WTC11 (cell line): ENCODE data around the gene IL4I1. TPM values are rescaled to one million over a fixed set of nuclear protein-coding genes. Genes with fewer than 3 reads are reported as not detected.

Experiments used
- ATF1 ChIP-seq: sonication (generic); formaldehyde crosslinking; IDR thresholded peaks from 2 replicates; pipeline ENCODE4 v1.8.1; 2023; ENCODE audit warnings: mild to moderate bottlenecking, moderate library complexity, missing genetic modification reagents
- CREM ChIP-seq: sonication (generic); formaldehyde crosslinking; IDR thresholded peaks from 2 replicates; pipeline ENCODE4 v1.8.1; 2022; ENCODE audit warnings: mild to moderate bottlenecking, missing genetic modification reagents, moderate library complexity
- ESRRA ChIP-seq: sonication (generic); formaldehyde crosslinking; IDR thresholded peaks from 2 replicates; pipeline ENCODE4 v1.8.1; 2022; ENCODE audit warnings: mild to moderate bottlenecking, missing genetic modification reagents, borderline replicate concordance
- FOXJ3 ChIP-seq: sonication (generic); formaldehyde crosslinking; IDR thresholded peaks from 2 replicates; pipeline ENCODE4 v1.9.0; 2021; ENCODE audit warnings: missing genetic modification reagents, mild to moderate bottlenecking, borderline replicate concordance
- FOXK1 ChIP-seq: sonication (generic); formaldehyde crosslinking; IDR thresholded peaks from 2 replicates; pipeline ENCODE4 v1.8.0; 2022; ENCODE audit warnings: mild to moderate bottlenecking, moderate library complexity, missing genetic modification reagents
- FOXP1 ChIP-seq: sonication (generic); formaldehyde crosslinking; IDR thresholded peaks from 2 replicates; pipeline ENCODE4 v1.8.0; 2022; ENCODE audit warnings: missing genetic modification reagents, mild to moderate bottlenecking, moderate library complexity, borderline replicate concordance
- GABPB1 ChIP-seq: sonication (generic); formaldehyde crosslinking; IDR thresholded peaks from 2 replicates; pipeline ENCODE4 v1.8.1; 2023; ENCODE audit warnings: mild to moderate bottlenecking, missing genetic modification reagents
- IRF1 ChIP-seq: sonication (generic); formaldehyde crosslinking; IDR thresholded peaks from 2 replicates; pipeline ENCODE4 v1.8.0; 2023; ENCODE audit warnings: missing genetic modification reagents
- IRF2 ChIP-seq: sonication (generic); formaldehyde crosslinking; IDR thresholded peaks from 2 replicates; pipeline ENCODE4 v1.8.0; 2022; ENCODE audit warnings: low read depth, missing genetic modification reagents, borderline replicate concordance
- NFATC4 ChIP-seq: fragments of 250-450 bp; sonication (Bioruptor Pico); IDR thresholded peaks from 2 replicates; pipeline ENCODE4 v1.9.0; 2021; ENCODE audit warnings: mild to moderate bottlenecking
- NFE2L1 ChIP-seq: sonication (generic); formaldehyde crosslinking; IDR thresholded peaks from 2 replicates; pipeline ENCODE4 v1.8.1; 2023; ENCODE audit warnings: missing genetic modification reagents
- RELA ChIP-seq: sonication (generic); formaldehyde crosslinking; IDR thresholded peaks from 2 replicates; pipeline ENCODE4 v1.8.1; 2022; ENCODE audit warnings: missing genetic modification reagents, mild to moderate bottlenecking, borderline replicate concordance
- RORB ChIP-seq: fragments of 250-450 bp; sonication (Bioruptor Pico); IDR thresholded peaks from 2 replicates; pipeline ENCODE4 v1.9.0; 2021; ENCODE audit warnings: mild to moderate bottlenecking
- SMAD3 ChIP-seq: sonication (generic); formaldehyde crosslinking; IDR thresholded peaks from 2 replicates; pipeline ENCODE4 v1.8.0; 2022; ENCODE audit warnings: missing genetic modification reagents, mild to moderate bottlenecking, borderline replicate concordance
- SMAD4 ChIP-seq: sonication (generic); formaldehyde crosslinking; IDR thresholded peaks from 2 replicates; pipeline ENCODE4 v1.8.0; 2022; ENCODE audit warnings: mild to moderate bottlenecking, missing genetic modification reagents
- SOX15 ChIP-seq: fragments of 250-450 bp; sonication (Bioruptor Pico); IDR thresholded peaks from 2 replicates; pipeline ENCODE4 v1.9.0; 2021; ENCODE audit warnings: mild to moderate bottlenecking
- TP53 ChIP-seq: sonication (generic); formaldehyde crosslinking; IDR thresholded peaks from 2 replicates; pipeline ENCODE4 v1.8.1; 2023; ENCODE audit warnings: mild to moderate bottlenecking, missing genetic modification reagents
- ZNF138 ChIP-seq: sonication (generic); formaldehyde crosslinking; conservative IDR thresholded peaks from 2 replicates; pipeline ENCODE4 v1.8.1; 2022; ENCODE audit warnings: mild to moderate bottlenecking, moderate library complexity, missing genetic modification reagents
- total RNA-seq: library from RNA; stranded (reverse); gene quantifications from 3 replicates; pipeline ENCODE4 v1.2.3, GENCODE V29; 2021
- TF ChIP-seq, protein P1 (sequence below): fragments of 250-450 bp; sonication (Bioruptor Pico); IDR thresholded peaks from 2 replicates; pipeline ENCODE4 v1.9.0; 2021; ENCODE audit warnings: mild to moderate bottlenecking, borderline replicate concordance
- TF ChIP-seq, protein P2 (sequence below): fragments of 250-450 bp; sonication (Bioruptor Pico); IDR thresholded peaks from 2 replicates; pipeline ENCODE4 v1.9.0; 2021; ENCODE audit warnings: moderate library complexity, mild to moderate bottlenecking, inconsistent platforms, borderline replicate concordance
- TF ChIP-seq, protein P3 (sequence below): sonication (generic); formaldehyde crosslinking; IDR thresholded peaks from 2 replicates; pipeline ENCODE4 v1.8.1; 2022; ENCODE audit warnings: mild to moderate bottlenecking, missing genetic modification reagents, moderate library complexity, borderline replicate concordance
- TF ChIP-seq, protein P4 (sequence below): sonication (generic); formaldehyde crosslinking; IDR thresholded peaks from 2 replicates; pipeline ENCODE4 v1.8.1; 2023; ENCODE audit warnings: mild to moderate bottlenecking, missing genetic modification reagents
- TF ChIP-seq, protein P5 (sequence below): sonication (generic); formaldehyde crosslinking; IDR thresholded peaks from 2 replicates; pipeline ENCODE4 v1.8.0; 2022; ENCODE audit warnings: mild to moderate bottlenecking, missing genetic modification reagents
- TF ChIP-seq, protein P6 (sequence below): sonication (generic); formaldehyde crosslinking; IDR thresholded peaks from 2 replicates; pipeline ENCODE4 v1.8.1; 2023; ENCODE audit warnings: mild to moderate bottlenecking, missing genetic modification reagents, moderate library complexity
- TF ChIP-seq, protein P7 (sequence below): fragments of 250-450 bp; sonication (Bioruptor Pico); conservative IDR thresholded peaks from 2 replicates; pipeline ENCODE4 v1.9.0; 2021; ENCODE audit warnings: mild to moderate bottlenecking
- TF ChIP-seq, protein P8 (sequence below): sonication (generic); formaldehyde crosslinking; conservative IDR thresholded peaks from 2 replicates; pipeline ENCODE4 v1.8.1; 2022; ENCODE audit warnings: mild to moderate bottlenecking, missing genetic modification reagents

IL4I1 gene
- total RNA-seq, 1 experiment from 2014 or later: 0.83 TPM

GRCh38 chr19:49929121-49929610 is 32.5 kb upstream of the IL4I1 start, which contains the start of the genes ATF5 and NUP62 (continued):
- TF ChIP-seq, protein P1, sequence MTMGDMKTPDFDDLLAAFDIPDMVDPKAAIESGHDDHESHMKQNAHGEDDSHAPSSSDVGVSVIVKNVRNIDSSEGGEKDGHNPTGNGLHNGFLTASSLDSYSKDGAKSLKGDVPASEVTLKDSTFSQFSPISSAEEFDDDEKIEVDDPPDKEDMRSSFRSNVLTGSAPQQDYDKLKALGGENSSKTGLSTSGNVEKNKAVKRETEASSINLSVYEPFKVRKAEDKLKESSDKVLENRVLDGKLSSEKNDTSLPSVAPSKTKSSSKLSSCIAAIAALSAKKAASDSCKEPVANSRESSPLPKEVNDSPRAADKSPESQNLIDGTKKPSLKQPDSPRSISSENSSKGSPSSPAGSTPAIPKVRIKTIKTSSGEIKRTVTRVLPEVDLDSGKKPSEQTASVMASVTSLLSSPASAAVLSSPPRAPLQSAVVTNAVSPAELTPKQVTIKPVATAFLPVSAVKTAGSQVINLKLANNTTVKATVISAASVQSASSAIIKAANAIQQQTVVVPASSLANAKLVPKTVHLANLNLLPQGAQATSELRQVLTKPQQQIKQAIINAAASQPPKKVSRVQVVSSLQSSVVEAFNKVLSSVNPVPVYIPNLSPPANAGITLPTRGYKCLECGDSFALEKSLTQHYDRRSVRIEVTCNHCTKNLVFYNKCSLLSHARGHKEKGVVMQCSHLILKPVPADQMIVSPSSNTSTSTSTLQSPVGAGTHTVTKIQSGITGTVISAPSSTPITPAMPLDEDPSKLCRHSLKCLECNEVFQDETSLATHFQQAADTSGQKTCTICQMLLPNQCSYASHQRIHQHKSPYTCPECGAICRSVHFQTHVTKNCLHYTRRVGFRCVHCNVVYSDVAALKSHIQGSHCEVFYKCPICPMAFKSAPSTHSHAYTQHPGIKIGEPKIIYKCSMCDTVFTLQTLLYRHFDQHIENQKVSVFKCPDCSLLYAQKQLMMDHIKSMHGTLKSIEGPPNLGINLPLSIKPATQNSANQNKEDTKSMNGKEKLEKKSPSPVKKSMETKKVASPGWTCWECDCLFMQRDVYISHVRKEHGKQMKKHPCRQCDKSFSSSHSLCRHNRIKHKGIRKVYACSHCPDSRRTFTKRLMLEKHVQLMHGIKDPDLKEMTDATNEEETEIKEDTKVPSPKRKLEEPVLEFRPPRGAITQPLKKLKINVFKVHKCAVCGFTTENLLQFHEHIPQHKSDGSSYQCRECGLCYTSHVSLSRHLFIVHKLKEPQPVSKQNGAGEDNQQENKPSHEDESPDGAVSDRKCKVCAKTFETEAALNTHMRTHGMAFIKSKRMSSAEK (CRISPR knock-in tag): no peak
- TF ChIP-seq, protein P2, sequence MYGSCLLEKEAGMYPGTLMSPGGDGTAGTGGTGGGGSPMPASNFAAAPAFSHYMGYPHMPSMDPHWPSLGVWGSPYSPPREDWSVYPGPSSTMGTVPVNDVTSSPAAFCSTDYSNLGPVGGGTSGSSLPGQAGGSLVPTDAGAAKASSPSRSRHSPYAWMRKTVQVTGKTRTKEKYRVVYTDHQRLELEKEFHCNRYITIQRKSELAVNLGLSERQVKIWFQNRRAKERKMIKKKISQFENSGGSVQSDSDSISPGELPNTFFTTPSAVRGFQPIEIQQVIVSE (CRISPR knock-in tag): no peak
- TF ChIP-seq, protein P3, sequence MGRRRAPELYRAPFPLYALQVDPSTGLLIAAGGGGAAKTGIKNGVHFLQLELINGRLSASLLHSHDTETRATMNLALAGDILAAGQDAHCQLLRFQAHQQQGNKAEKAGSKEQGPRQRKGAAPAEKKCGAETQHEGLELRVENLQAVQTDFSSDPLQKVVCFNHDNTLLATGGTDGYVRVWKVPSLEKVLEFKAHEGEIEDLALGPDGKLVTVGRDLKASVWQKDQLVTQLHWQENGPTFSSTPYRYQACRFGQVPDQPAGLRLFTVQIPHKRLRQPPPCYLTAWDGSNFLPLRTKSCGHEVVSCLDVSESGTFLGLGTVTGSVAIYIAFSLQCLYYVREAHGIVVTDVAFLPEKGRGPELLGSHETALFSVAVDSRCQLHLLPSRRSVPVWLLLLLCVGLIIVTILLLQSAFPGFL (CRISPR knock-in tag): no peak; the same call in 1 of the 2 replicates
- TF ChIP-seq FOXP1 (CRISPR knock-in tag): peak; percentile 90; the same call in 1 of the 2 replicates
- TF ChIP-seq FOXK1: peak; percentile 77
- TF ChIP-seq FOXJ3 (CRISPR knock-in tag): no peak
- peak; percentile 81; the same call in 1 of the 2 replicates for TF ChIP-seq TP53 (CRISPR knock-in tag)
- TF ChIP-seq NFATC4 (CRISPR knock-in tag): 0 out of 2 replicates have a peak, but pooled peaks have one; percentile 35
- TF ChIP-seq ESRRA (CRISPR knock-in tag): no peak
- TF ChIP-seq, protein P4, sequence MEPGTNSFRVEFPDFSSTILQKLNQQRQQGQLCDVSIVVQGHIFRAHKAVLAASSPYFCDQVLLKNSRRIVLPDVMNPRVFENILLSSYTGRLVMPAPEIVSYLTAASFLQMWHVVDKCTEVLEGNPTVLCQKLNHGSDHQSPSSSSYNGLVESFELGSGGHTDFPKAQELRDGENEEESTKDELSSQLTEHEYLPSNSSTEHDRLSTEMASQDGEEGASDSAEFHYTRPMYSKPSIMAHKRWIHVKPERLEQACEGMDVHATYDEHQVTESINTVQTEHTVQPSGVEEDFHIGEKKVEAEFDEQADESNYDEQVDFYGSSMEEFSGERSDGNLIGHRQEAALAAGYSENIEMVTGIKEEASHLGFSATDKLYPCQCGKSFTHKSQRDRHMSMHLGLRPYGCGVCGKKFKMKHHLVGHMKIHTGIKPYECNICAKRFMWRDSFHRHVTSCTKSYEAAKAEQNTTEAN (CRISPR knock-in tag): peak; percentile 90
- TF ChIP-seq, protein P5, sequence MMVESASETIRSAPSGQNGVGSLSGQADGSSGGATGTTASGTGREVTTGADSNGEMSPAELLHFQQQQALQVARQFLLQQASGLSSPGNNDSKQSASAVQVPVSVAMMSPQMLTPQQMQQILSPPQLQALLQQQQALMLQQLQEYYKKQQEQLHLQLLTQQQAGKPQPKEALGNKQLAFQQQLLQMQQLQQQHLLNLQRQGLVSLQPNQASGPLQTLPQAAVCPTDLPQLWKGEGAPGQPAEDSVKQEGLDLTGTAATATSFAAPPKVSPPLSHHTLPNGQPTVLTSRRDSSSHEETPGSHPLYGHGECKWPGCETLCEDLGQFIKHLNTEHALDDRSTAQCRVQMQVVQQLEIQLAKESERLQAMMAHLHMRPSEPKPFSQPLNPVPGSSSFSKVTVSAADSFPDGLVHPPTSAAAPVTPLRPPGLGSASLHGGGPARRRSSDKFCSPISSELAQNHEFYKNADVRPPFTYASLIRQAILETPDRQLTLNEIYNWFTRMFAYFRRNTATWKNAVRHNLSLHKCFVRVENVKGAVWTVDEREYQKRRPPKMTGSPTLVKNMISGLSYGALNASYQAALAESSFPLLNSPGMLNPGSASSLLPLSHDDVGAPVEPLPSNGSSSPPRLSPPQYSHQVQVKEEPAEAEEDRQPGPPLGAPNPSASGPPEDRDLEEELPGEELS: no peak; the same call in 1 of the 2 replicates
- TF ChIP-seq ZNF138 (CRISPR knock-in tag): no peak
- TF ChIP-seq SOX15 (CRISPR knock-in tag): no peak
- peak; percentile 94 for TF ChIP-seq SMAD3 (CRISPR knock-in tag)
- TF ChIP-seq, protein P6, sequence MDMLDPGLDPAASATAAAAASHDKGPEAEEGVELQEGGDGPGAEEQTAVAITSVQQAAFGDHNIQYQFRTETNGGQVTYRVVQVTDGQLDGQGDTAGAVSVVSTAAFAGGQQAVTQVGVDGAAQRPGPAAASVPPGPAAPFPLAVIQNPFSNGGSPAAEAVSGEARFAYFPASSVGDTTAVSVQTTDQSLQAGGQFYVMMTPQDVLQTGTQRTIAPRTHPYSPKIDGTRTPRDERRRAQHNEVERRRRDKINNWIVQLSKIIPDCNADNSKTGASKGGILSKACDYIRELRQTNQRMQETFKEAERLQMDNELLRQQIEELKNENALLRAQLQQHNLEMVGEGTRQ (CRISPR knock-in tag): 0 out of 2 replicates have a peak, but pooled peaks have one; percentile 14
- TF ChIP-seq SMAD4 (CRISPR knock-in tag): peak; percentile 31; the same call in 1 of the 2 replicates
- no peak; the same call in 1 of the 2 replicates for TF ChIP-seq RELA
- no peak for TF ChIP-seq ATF1 (CRISPR knock-in tag)
- TF ChIP-seq RORB: no peak
- TF ChIP-seq, protein P7, sequence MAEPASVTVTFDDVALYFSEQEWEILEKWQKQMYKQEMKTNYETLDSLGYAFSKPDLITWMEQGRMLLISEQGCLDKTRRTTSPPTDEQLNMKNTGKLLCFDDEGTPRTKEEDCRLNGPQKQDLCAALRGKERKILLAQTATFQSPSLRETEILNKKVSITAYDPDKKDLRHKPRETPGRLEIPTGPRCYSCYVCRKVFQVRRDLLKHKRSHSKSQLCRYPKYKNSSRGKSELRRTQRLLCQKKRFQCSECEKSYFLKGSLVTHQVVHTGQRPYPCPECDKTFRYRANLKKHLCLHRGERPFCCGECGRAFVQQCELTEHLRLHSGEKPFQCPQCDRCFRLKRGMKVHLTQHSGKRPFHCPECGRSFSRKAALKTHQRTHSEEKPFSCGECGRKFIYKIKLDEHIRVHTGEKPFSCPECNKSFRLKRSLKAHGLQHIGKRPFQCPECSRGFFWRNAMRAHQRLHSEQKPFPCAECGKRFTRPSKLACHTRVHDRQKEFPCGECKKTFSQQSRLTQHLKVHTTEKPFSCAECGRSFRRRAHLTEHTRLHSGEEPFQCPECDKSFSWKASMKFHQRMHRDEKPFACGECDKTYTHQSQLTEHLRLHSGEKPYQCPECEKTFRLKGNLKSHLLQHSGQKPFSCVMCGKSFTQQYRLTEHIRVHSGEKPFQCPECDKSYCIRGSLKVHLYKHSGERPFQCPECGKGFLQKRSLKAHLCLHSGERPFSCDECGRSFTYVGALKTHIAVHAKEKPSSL (CRISPR knock-in tag): no peak
- TF ChIP-seq IRF2 (CRISPR knock-in tag): peak; percentile 80; the same call in 1 of the 2 replicates
- peak; percentile 80 for TF ChIP-seq NFE2L1 (CRISPR knock-in tag)
- TF ChIP-seq, protein P8, sequence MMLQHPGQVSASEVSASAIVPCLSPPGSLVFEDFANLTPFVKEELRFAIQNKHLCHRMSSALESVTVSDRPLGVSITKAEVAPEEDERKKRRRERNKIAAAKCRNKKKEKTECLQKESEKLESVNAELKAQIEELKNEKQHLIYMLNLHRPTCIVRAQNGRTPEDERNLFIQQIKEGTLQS: no peak
- TF ChIP-seq GABPB1 (CRISPR knock-in tag): peak; percentile 57; the same call in 1 of the 2 replicates
- peak; percentile 82; the same call in 1 of the 2 replicates for TF ChIP-seq IRF1 (CRISPR knock-in tag)
- no peak; the same call in 1 of the 2 replicates for TF ChIP-seq CREM
